HepG2 (cell line): ENCODE measurements around the gene NUP35. TPM values are rescaled to one million over a fixed set of nuclear protein-coding genes. Genes with fewer than 3 reads are reported as not detected.
A peak's percentile ranks its signal among the peaks of the same experiment; 100 is the strongest.

ENCODE experiments used
- BORCS8-MEF2B ChIP-seq: sonication (generic); formaldehyde crosslinking; IDR thresholded peaks from 2 replicates; pipeline ENCODE4 v1.8.0; 2022; ENCODE audit warnings: mild to moderate bottlenecking, missing genetic modification reagents
- CEBPB ChIP-seq: IDR thresholded peaks from 2 replicates; pipeline ENCODE4 v1.6.1; 2011; ENCODE audit warnings: low read depth, low read length, improper control_type of control experiment, borderline replicate concordance
- CREM ChIP-seq, 2 experiments: sonication (generic) in 1 of 2; formaldehyde crosslinking in 1 of 2; IDR thresholded peaks; 2 replicates each; pipeline versions ENCODE4 v1.4.0 to v1.6.1; 2016 to 2020; ENCODE audit warnings: antibody characterized with exemption in 1 of 2, mild to moderate bottlenecking in 1 of 2, missing genetic modification reagents in 1 of 2
- ETV5 ChIP-seq: IDR thresholded peaks from 2 replicates; pipeline ENCODE4 v1.6.1; 2018; ENCODE audit warnings: missing biosample characterization, missing genetic modification reagents, inconsistent platforms, borderline replicate concordance
- HHEX ChIP-seq: IDR thresholded peaks from 2 replicates; pipeline ENCODE4 v1.6.1; 2016; ENCODE audit warnings: control low read depth
- KMT2A ChIP-seq: sonication (generic); formaldehyde crosslinking; IDR thresholded peaks from 2 replicates; pipeline ENCODE4 v1.4.0; 2020; ENCODE audit warnings: missing genetic modification reagents
- NR0B2 ChIP-seq: sonication (generic); formaldehyde crosslinking; IDR thresholded peaks from 2 replicates; pipeline ENCODE4 v1.4.0; 2020; ENCODE audit warnings: mild to moderate bottlenecking, missing genetic modification reagents
- RARG ChIP-seq: sonication (generic); formaldehyde crosslinking; IDR thresholded peaks from 2 replicates; pipeline ENCODE4 v1.4.0; 2020; ENCODE audit warnings: low read depth, mild to moderate bottlenecking, missing genetic modification reagents
- SAP130 ChIP-seq: IDR thresholded peaks from 2 replicates; pipeline ENCODE4 v1.6.1; 2016; ENCODE audit warnings: low read depth
- SKI ChIP-seq: fragments of 450-650 bp; IDR thresholded peaks from one replicate; pipeline ENCODE4 v1.6.1; 2018; ENCODE audit warnings: mild to moderate bottlenecking; ENCODE audit not compliant: partially characterized antibody
- SRSF1 ChIP-seq: fragments of 200-400 bp; formaldehyde crosslinking; optimal IDR thresholded peaks from 2 replicates; pipeline ENCODE3; 2017; ENCODE audit warnings: mild to moderate bottlenecking, low read depth, low read length, moderate library complexity
- TARDBP ChIP-seq: sonication (generic); formaldehyde crosslinking; IDR thresholded peaks from 2 replicates; pipeline ENCODE4 v1.8.0; 2022; ENCODE audit warnings: mild to moderate bottlenecking, missing genetic modification reagents
- U2AF1 ChIP-seq: fragments of 200-400 bp; formaldehyde crosslinking; optimal IDR thresholded peaks from 2 replicates; pipeline ENCODE3; 2017; ENCODE audit warnings: mild to moderate bottlenecking, low read depth, low read length
- ZFP91 ChIP-seq: sonication (generic); formaldehyde crosslinking; IDR thresholded peaks from 2 replicates; pipeline ENCODE4 v1.9.0; 2022; ENCODE audit warnings: missing genetic modification reagents, mild to moderate bottlenecking, borderline replicate concordance
- ZNF589 ChIP-seq: sonication (generic); formaldehyde crosslinking; conservative IDR thresholded peaks from 2 replicates; pipeline ENCODE4 v1.8.0; 2022; ENCODE audit warnings: mild to moderate bottlenecking, moderate library complexity, missing genetic modification reagents
- ZNF619 ChIP-seq: sonication (generic); formaldehyde crosslinking; IDR thresholded peaks from 2 replicates; pipeline ENCODE4 v1.4.0; 2020; ENCODE audit warnings: mild to moderate bottlenecking, missing genetic modification reagents
- ZNF746 ChIP-seq: sonication (generic); formaldehyde crosslinking; IDR thresholded peaks from 2 replicates; pipeline ENCODE4 v1.8.0; 2022; ENCODE audit warnings: mild to moderate bottlenecking, missing genetic modification reagents
- ZNF800 ChIP-seq: sonication (generic); formaldehyde crosslinking; IDR thresholded peaks from 2 replicates; pipeline ENCODE4 v1.4.0; 2020; ENCODE audit warnings: missing genetic modification reagents
- ZSCAN22 ChIP-seq: sonication (generic); formaldehyde crosslinking; IDR thresholded peaks from 2 replicates; pipeline ENCODE4 v1.4.0; 2020; ENCODE audit warnings: mild to moderate bottlenecking, missing genetic modification reagents
- polyA plus RNA-seq, 8 experiments: library from polyadenylated mRNA; depleted of rRNA in 3 of 8; stranded (reverse) in 7 of 8; unstranded in 1 of 8; fragments of >200 nt; fragmentation: Illumina TruSeq in 4 of 8; extraction: Trizol in 4 of 8; gene quantifications; 2 replicates each; pipeline versions ENCODE4 v1.2.1 to v1.2.3, GENCODE V29; 2011 to 2016; ENCODE audit warnings: low read depth in 4 of 8, missing spikeins in 1 of 8, mixed read lengths in 1 of 8; ENCODE audit not compliant: insufficient read depth in 1 of 8
- total RNA-seq, 5 experiments: library from RNA; depleted of rRNA; stranded (reverse); fragments of >200 nt; fragmentation: Illumina TruSeq; extraction: Trizol; gene quantifications; 2 replicates each; pipeline ENCODE4 v1.2.3, GENCODE V29; 2016; ENCODE audit warnings: low read depth in 1 of 5
- TF ChIP-seq, protein P1 (sequence below): sonication (generic); formaldehyde crosslinking; IDR thresholded peaks from 2 replicates; pipeline ENCODE4 v1.4.0; 2020; ENCODE audit warnings: mild to moderate bottlenecking, missing genetic modification reagents
- TF ChIP-seq, protein P2 (sequence below): sonication (generic); formaldehyde crosslinking; IDR thresholded peaks from 2 replicates; pipeline ENCODE4 v1.4.0; 2020; ENCODE audit warnings: low read depth, missing genetic modification reagents

Gene NUP35
- total and polyA plus RNA-seq, 2 of the 13 experiments (the other 11 are each of a cell fraction or from before 2014, with no cell fraction given) = 16.9 to 53.6 TPM

GRCh38 chr2:183124222-183124956, at the start of gene NUP35 (continued):
- TF ChIP-seq NR0B2 (CRISPR knock-in tag) (peak; percentile 73; the same call in 1 of the 2 replicates), KMT2A (CRISPR knock-in tag) (peak; percentile 92), SKI (peak; percentile 9), ZNF619 (CRISPR knock-in tag) (0 out of 2 replicates have a peak, but pooled peaks have one; percentile 56), SRSF1 (peak; percentile 87), CEBPB (peak; percentile 100), SAP130 (CRISPR knock-in tag) (peak; percentile 99), RARG (CRISPR knock-in tag) (0 out of 2 replicates have a peak, but pooled peaks have one; percentile 35), ZNF800 (CRISPR knock-in tag) (peak; percentile 80), ZNF589 (CRISPR knock-in tag) (peak; percentile 77; the same call in 1 of the 2 replicates), ZNF746 (CRISPR knock-in tag) (peak; percentile 25; the same call in 1 of the 2 replicates), ETV5 (CRISPR knock-in tag) (peak; percentile 65; the same call in 1 of the 2 replicates), TARDBP (CRISPR knock-in tag) (peak; percentile 80), ZSCAN22 (CRISPR knock-in tag) (peak; percentile 36; the same call in 1 of the 2 replicates), BORCS8-MEF2B (peak; percentile 92), HHEX (CRISPR knock-in tag) (no peak), U2AF1 (peak; percentile 46), ZFP91 (CRISPR knock-in tag) (peak; percentile 92), CREM (IDR thresholded peaks at IDR 0.05) (peak; percentile 95), CREM (CRISPR knock-in tag; IDR thresholded peaks at IDR 0.05) (no peak)
- TF ChIP-seq, protein P1, sequence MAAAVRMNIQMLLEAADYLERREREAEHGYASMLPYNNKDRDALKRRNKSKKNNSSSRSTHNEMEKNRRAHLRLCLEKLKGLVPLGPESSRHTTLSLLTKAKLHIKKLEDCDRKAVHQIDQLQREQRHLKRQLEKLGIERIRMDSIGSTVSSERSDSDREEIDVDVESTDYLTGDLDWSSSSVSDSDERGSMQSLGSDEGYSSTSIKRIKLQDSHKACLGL = peak; percentile 79; the same call in 1 of the 2 replicates
- TF ChIP-seq, protein P2, sequence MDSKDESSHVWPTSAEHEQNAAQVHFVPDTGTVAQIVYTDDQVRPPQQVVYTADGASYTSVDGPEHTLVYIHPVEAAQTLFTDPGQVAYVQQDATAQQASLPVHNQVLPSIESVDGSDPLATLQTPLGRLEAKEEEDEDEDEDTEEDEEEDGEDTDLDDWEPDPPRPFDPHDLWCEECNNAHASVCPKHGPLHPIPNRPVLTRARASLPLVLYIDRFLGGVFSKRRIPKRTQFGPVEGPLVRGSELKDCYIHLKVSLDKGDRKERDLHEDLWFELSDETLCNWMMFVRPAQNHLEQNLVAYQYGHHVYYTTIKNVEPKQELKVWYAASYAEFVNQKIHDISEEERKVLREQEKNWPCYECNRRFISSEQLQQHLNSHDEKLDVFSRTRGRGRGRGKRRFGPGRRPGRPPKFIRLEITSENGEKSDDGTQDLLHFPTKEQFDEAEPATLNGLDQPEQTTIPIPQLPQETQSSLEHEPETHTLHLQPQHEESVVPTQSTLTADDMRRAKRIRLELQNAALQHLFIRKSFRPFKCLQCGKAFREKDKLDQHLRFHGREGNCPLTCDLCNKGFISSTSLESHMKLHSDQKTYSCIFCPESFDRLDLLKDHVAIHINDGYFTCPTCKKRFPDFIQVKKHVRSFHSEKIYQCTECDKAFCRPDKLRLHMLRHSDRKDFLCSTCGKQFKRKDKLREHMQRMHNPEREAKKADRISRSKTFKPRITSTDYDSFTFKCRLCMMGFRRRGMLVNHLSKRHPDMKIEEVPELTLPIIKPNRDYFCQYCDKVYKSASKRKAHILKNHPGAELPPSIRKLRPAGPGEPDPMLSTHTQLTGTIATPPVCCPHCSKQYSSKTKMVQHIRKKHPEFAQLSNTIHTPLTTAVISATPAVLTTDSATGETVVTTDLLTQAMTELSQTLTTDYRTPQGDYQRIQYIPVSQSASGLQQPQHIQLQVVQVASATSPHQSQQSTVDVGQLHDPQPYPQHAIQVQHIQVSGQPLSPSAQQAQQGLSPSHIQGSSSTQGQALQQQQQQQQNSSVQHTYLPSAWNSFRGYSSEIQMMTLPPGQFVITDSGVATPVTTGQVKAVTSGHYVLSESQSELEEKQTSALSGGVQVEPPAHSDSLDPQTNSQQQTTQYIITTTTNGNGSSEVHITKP = peak; percentile 71; the same call in 1 of the 2 replicates
